ENCODE results near the gene ADO. TPM values are rescaled to one million over a fixed set of nuclear protein-coding genes. Genes with fewer than 3 reads are reported as not detected.
A peak's percentile ranks its signal among the peaks of the same experiment; 100 is the strongest.

The ADO gene
- total RNA-seq, 1 experiment from 2014 or later: 26.2 TPM

DNA sequence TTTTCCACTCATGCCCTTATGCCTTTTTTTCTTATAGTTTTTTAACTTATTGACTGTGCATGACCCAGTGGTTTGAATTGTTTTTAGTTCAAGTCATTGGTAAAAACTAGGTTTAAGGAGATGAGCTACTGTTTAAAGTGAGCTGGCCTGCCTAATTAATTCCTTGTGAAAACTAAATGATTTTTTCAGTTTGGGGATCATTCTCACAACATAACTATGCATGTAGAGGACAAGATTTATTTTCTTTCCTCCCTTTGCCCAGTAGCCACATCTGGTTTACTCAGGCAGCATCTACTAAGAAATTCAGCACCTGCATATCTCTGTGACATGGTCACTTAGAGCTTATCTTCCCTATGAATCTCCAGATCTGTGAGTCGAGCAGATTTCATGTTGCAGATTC lies 1.7 kb downstream of the ADO start:
- BruUV-seq (replicated peaks): TSS peak; percentile 73
- no peak for ATAC-seq
- H3K4me1 ChIP-seq (ENCODE audit: control insufficient read depth in 1 of 2, insufficient read depth in 2 of 2, low read length in 2 of 2): peaks cover 4 to 16% of the 10 kb centered on the region in 2 experiments; a peak in 3 of 4 replicates
- intact Hi-C loops (cut with micrococcal nuclease): no loop called here
- TF ChIP-seq EZH2 (IDR thresholded peaks at IDR 0.05): no peak
- no peak for TF ChIP-seq EZH2phosphoT487 (IDR thresholded peaks at IDR 0.05; ENCODE audit: borderline replicate concordance)
- no peak for TF ChIP-seq SRF (IDR thresholded peaks at IDR 0.05; ENCODE audit: low read depth)
- no peak for TF ChIP-seq JUND (IDR thresholded peaks at IDR 0.05)
- TF ChIP-seq FOSL1 (IDR thresholded peaks at IDR 0.05; ENCODE audit: low read depth): no peak
- no peak for TF ChIP-seq YY1 (IDR thresholded peaks at IDR 0.05; ENCODE audit: extremely low read depth, insufficient replicate concordance, low read depth, low read length)
- no peak for TF ChIP-seq POLR2AphosphoS5 (IDR thresholded peaks at IDR 0.05; ENCODE audit: low read depth, low read length)
- TF ChIP-seq, protein P1, sequence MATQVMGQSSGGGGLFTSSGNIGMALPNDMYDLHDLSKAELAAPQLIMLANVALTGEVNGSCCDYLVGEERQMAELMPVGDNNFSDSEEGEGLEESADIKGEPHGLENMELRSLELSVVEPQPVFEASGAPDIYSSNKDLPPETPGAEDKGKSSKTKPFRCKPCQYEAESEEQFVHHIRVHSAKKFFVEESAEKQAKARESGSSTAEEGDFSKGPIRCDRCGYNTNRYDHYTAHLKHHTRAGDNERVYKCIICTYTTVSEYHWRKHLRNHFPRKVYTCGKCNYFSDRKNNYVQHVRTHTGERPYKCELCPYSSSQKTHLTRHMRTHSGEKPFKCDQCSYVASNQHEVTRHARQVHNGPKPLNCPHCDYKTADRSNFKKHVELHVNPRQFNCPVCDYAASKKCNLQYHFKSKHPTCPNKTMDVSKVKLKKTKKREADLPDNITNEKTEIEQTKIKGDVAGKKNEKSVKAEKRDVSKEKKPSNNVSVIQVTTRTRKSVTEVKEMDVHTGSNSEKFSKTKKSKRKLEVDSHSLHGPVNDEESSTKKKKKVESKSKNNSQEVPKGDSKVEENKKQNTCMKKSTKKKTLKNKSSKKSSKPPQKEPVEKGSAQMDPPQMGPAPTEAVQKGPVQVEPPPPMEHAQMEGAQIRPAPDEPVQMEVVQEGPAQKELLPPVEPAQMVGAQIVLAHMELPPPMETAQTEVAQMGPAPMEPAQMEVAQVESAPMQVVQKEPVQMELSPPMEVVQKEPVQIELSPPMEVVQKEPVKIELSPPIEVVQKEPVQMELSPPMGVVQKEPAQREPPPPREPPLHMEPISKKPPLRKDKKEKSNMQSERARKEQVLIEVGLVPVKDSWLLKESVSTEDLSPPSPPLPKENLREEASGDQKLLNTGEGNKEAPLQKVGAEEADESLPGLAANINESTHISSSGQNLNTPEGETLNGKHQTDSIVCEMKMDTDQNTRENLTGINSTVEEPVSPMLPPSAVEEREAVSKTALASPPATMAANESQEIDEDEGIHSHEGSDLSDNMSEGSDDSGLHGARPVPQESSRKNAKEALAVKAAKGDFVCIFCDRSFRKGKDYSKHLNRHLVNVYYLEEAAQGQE (IDR thresholded peaks at IDR 0.05; ENCODE audit: low read depth): no peak
- TF ChIP-seq, protein P2, sequence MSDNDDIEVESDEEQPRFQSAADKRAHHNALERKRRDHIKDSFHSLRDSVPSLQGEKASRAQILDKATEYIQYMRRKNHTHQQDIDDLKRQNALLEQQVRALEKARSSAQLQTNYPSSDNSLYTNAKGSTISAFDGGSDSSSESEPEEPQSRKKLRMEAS (IDR thresholded peaks at IDR 0.05): no peak
- TF ChIP-seq SP1 (IDR thresholded peaks at IDR 0.05; ENCODE audit: low read depth): no peak
- no peak for TF ChIP-seq CBX3 (IDR thresholded peaks at IDR 0.05; ENCODE audit: low read depth)
- TF ChIP-seq CEBPB (IDR thresholded peaks at IDR 0.05; ENCODE audit: low read depth): no peak
- TF ChIP-seq ELF1 (IDR thresholded peaks at IDR 0.05; ENCODE audit: borderline replicate concordance, low read depth): no peak
- TF ChIP-seq SIN3A (IDR thresholded peaks at IDR 0.05; ENCODE audit: low read depth): no peak
- TF ChIP-seq, protein P3, sequence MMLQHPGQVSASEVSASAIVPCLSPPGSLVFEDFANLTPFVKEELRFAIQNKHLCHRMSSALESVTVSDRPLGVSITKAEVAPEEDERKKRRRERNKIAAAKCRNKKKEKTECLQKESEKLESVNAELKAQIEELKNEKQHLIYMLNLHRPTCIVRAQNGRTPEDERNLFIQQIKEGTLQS (IDR thresholded peaks at IDR 0.05): no peak
- TF ChIP-seq TCF7L2 (IDR thresholded peaks at IDR 0.05; ENCODE audit: borderline replicate concordance, extremely low read depth, insufficient read depth, insufficient read length): no peak
- no peak for TF ChIP-seq ZFX (IDR thresholded peaks at IDR 0.05)
- H3K9ac ChIP-seq (ENCODE audit: low read length): peak overlapping the region; percentile 84; the same call in 1 of the 2 replicates
- no peaks in the 10 kb centered on the region for H3K9me3 ChIP-seq (ENCODE audit: control insufficient read depth in 1 of 2, insufficient read depth in 1 of 2, low read depth in 1 of 2, low read length in 2 of 2)
- no peaks in the 10 kb centered on the region; a peak in 1 of 4 replicates for H3K36me3 ChIP-seq (ENCODE audit: control insufficient read depth in 1 of 2, insufficient read depth in 2 of 2, low read length in 2 of 2)
- ChIA-PET RAD21 (ENCODE audit: low non-redundant PET in 1 of 2, low total read pairs in 2 of 2, uncharacterized antibody in 2 of 2, unreplicated experiment in 2 of 2) (no interaction called here), CTCF (interaction anchor here (1.7 to 2.1 kb wide), 2 partner anchors 10 to 12 kb away, joined by 4 to 5 read pairs; partner anchors contain the start of gene EGR2), POLR2A (interaction anchor here (1.2 kb wide), 1 partner anchor 9 kb away, joined by 3 read pairs; no protein-coding TSS in a partner anchor)
- DNase-seq (ENCODE audit: low read depth, low spot score): no peak
- no peak overlapping the region for H3K27ac ChIP-seq (ENCODE audit: low read depth, low read length)
- H2AFZ ChIP-seq (ENCODE audit: low read depth, low read length, poor library complexity, severe bottlenecking): no peak overlapping the region
- peak overlapping the region; percentile 71 to 90 for H3K4me3 ChIP-seq (replicated peaks in 1 of 2; ENCODE audit: low read depth in 1 of 2, low read length in 2 of 2)
- H3K9me2 ChIP-seq (ENCODE audit: insufficient read depth): no peaks in the 10 kb centered on the region
- H4K20me1 ChIP-seq (ENCODE audit: insufficient read depth): peaks cover 11% of the 10 kb centered on the region; the same call in 1 of the 2 replicates
- peak overlapping the region; percentile 92 for H3K4me2 ChIP-seq (ENCODE audit: low read length)
- H3K79me2 ChIP-seq (ENCODE audit: insufficient read depth, low read length): peaks cover 40% of the 10 kb centered on the region
- no peaks in the 10 kb centered on the region for H3K27me3 ChIP-seq (ENCODE audit: insufficient read depth, low read length)
